Endothelial cell (in vitro differentiated cells): ENCODE results near the gene LRRC8A. TPM values are rescaled to one million over a fixed set of nuclear protein-coding genes. Genes with fewer than 3 reads are reported as not detected.
A peak's percentile ranks its signal among the peaks of the same experiment; 100 is the strongest.

Source experiments
- DNase-seq: peaks from one replicate; pipeline ENCODE4 v3.0.0; 2021; ENCODE audit warnings: low spot score
- H3K27ac Mint-ChIP-seq: one replicate; pipeline ENCODE4 v1.8.0; 2021; ENCODE audit warnings: mixed read lengths, inconsistent platforms; ENCODE audit not compliant: unreplicated experiment
- H3K27me3 Mint-ChIP-seq: one replicate; pipeline ENCODE4 v1.8.0; 2021; ENCODE audit warnings: mild to moderate bottlenecking, moderate library complexity, mixed read lengths, inconsistent platforms; ENCODE audit not compliant: unreplicated experiment
- H3K36me3 Mint-ChIP-seq: one replicate; pipeline ENCODE4 v1.8.0; 2021; ENCODE audit warnings: mild to moderate bottlenecking, low read depth, mixed read lengths, inconsistent platforms; ENCODE audit not compliant: unreplicated experiment
- H3K4me1 Mint-ChIP-seq: one replicate; pipeline ENCODE4 v1.8.0; 2021; ENCODE audit warnings: mild to moderate bottlenecking, mixed read lengths, inconsistent platforms; ENCODE audit not compliant: unreplicated experiment
- H3K4me3 Mint-ChIP-seq: one replicate; pipeline ENCODE4 v1.8.0; 2021; ENCODE audit warnings: mild to moderate bottlenecking, mixed read lengths, inconsistent platforms; ENCODE audit not compliant: unreplicated experiment
- H3K9me3 Mint-ChIP-seq: one replicate; pipeline ENCODE4 v1.8.0; 2021; ENCODE audit warnings: mixed read lengths, inconsistent platforms; ENCODE audit not compliant: unreplicated experiment
- total RNA-seq: library from RNA; stranded (reverse); fragmentation: NEBNext Ultra II Directional; extraction: Animal tissue kit (Norgen Biotek cat#: 25700); gene quantifications from one replicate; pipeline ENCODE4 v1.2.1, GENCODE V29; 2021; ENCODE audit not compliant: unreplicated experiment
- TF ChIP-seq, protein P1 (sequence below): fragments of 200-600 bp; sonication (generic); IDR thresholded peaks from one replicate; pipeline ENCODE4 v1.5.0; 2021; ENCODE audit warnings: antibody characterized with exemption; ENCODE audit not compliant: unreplicated experiment

Gene LRRC8A
- total RNA-seq, 1 donor from 2014 or later = 54.3 TPM

DNA sequence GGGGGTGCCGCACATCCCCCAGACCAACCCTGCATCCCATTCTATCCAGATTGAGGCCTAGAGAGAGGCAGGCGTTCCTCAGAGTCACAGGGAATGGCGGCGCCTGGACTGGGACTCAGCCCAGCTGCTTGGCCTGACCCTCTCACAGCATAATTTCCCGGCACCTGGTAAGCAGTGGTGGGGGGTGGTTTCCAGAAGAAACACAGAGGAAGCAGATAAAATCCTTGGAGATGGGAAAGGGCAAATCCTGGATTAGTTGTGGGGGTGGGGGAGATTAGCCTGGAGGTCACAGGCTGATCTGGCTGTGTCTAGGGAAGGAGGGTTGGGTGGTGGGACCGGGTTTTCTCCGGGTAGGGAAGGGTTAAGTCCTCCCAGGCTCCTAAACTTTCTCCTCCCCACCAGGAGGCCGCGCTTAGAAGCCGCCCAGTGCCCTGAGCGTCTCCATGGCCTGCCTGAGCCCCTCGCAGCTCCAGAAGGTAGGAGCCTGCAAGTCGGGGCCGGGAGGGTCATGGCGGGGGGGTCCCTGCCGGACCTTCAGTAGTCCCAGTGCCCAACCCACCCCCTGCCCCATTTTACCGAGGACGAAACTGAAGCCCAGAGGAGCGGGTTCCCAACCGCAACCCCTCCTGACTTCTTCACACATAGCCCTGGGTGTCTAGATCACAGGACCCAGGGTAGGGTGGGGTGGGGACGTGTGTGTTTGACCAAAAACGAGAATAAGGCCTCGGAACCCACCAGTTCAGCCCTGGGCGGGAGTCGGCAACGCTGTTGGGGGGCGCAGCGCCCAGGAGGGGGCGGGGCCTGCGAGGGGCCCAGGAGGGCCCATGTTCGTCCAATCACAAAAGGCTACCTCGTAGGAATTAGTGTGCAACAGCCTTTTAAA lies 40.2 kb downstream of the LRRC8A start:
- TF ChIP-seq, protein P1, sequence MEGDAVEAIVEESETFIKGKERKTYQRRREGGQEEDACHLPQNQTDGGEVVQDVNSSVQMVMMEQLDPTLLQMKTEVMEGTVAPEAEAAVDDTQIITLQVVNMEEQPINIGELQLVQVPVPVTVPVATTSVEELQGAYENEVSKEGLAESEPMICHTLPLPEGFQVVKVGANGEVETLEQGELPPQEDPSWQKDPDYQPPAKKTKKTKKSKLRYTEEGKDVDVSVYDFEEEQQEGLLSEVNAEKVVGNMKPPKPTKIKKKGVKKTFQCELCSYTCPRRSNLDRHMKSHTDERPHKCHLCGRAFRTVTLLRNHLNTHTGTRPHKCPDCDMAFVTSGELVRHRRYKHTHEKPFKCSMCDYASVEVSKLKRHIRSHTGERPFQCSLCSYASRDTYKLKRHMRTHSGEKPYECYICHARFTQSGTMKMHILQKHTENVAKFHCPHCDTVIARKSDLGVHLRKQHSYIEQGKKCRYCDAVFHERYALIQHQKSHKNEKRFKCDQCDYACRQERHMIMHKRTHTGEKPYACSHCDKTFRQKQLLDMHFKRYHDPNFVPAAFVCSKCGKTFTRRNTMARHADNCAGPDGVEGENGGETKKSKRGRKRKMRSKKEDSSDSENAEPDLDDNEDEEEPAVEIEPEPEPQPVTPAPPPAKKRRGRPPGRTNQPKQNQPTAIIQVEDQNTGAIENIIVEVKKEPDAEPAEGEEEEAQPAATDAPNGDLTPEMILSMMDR = no peak
- Mint-ChIP-seq H3K4me1 (peaks cover 6% of the 10 kb centered on the region), H3K4me3 (peak overlapping the region; percentile 85), H3K9me3 (no peaks in the 10 kb centered on the region), H3K27ac (peak overlapping the region; percentile 72), H3K27me3 (peaks cover 3% of the 10 kb centered on the region), H3K36me3 (peaks cover 6% of the 10 kb centered on the region)
- peak; percentile 70 for DNase-seq

DNA sequence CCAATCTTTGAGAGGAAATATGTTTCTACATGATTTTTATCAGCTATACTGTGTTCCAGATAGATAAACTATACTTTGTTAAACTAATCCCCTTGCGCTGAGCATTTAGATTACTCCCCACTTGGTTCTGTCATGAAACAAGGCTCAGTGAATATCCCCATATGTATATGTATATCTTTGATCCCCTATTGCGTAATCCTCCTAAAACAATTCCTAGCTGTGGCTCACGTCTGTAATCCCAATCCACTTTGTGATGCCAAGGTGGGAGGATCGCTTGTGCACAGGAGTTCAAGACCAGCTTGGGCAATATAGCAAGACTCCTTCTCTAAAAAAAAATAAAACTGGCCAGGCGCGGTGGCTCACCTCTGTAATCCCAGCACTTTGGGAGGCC lies 41.6 kb downstream of the LRRC8A start:
- Mint-ChIP-seq H3K4me3 (no peak overlapping the region), H3K4me1 (peaks cover 11% of the 10 kb centered on the region), H3K9me3 (no peaks in the 10 kb centered on the region), H3K27ac (no peak overlapping the region), H3K27me3 (no peaks in the 10 kb centered on the region), H3K36me3 (no peaks in the 10 kb centered on the region)
- TF ChIP-seq, protein P1 = no peak
- DNase-seq = no peak

DNA sequence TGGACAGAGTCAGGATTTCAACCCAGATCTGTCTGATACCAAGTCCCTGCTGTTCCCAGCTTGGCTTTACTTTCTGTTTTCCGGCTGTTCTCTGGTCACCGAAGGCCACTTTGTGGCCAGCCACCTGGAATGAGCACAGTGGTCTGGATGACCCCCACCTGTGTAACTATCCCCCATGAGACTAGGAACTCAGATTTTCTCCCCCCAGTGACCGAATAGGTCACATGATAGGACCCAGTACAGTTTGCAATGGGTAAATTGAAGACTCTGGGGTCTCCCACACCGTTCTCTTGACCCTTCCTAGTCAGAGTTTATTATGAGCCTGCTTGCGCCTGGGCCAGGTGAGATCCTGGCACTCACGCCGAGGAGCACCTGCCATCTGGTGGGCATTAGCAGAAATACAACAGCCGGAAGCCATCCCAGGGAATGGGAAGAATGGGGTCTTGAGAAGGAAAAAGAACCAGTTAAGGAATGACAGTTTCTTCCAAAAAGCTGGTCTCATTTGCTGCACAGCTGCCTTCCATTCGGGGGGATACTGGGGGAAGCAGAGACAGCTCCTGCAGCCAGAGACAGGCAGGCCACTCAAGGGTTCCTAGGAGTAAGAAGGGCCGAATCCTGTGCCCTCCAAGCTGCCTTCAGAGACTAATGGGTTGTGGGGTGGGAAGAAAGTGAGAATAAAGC lies 45.9 kb downstream of the LRRC8A start:
- DNase-seq = peak; percentile 68
- Mint-ChIP-seq H3K4me1 (peaks cover 5% of the 10 kb centered on the region), H3K9me3 (no peaks in the 10 kb centered on the region), H3K4me3 (no peak overlapping the region), H3K36me3 (no peaks in the 10 kb centered on the region), H3K27ac (no peak overlapping the region), H3K27me3 (no peaks in the 10 kb centered on the region)
- TF ChIP-seq, protein P1 = peak; percentile 88

- Mint-ChIP-seq H3K9me3 (no peaks in the 10 kb centered on the region), H3K4me1 (peaks cover 5% of the 10 kb centered on the region), H3K36me3 (no peaks in the 10 kb centered on the region), H3K4me3 (no peak overlapping the region), H3K27ac (no peak overlapping the region), H3K27me3 (no peaks in the 10 kb centered on the region)
- DNase-seq = no peak
- TF ChIP-seq, protein P1 = no peak
Observed at GRCh38 chr9:128928624-128929023, 46.7 kb downstream of the LRRC8A start.

- Mint-ChIP-seq H3K4me3 (no peak overlapping the region), H3K4me1 (peaks cover 5% of the 10 kb centered on the region), H3K36me3 (no peaks in the 10 kb centered on the region), H3K27ac (no peak overlapping the region), H3K27me3 (no peaks in the 10 kb centered on the region), H3K9me3 (no peaks in the 10 kb centered on the region)
- TF ChIP-seq, protein P1 = no peak
- DNase-seq = no peak
Observed at GRCh38 chr9:128929560-128929959, 47.6 kb downstream of the LRRC8A start.
